KBM-7 (cell line): ENCODE data around the gene B4GALT5.
A peak's percentile ranks its signal among the peaks of the same experiment; 100 is the strongest.
"Not testable (repeated sequence)": the region's sequence is repeated elsewhere in the genome, so short reads cannot be mapped to it uniquely, and the experiment has no call there.

Experiments used
- DNase-seq: peaks from one replicate; pipeline ENCODE4 v3.0.0-alpha.2; 2015
- in situ Hi-C: fragments of 300-500 bp; cut with MboI; formaldehyde crosslinking; loops from 2 replicates; pipeline ENCODE4 v1.14.3; 2020; ENCODE audit warnings: low sequenced_read_pairs, low pct_unique_long_range_greater_than_20kb, mixed read lengths

B4GALT5 gene, protein sequence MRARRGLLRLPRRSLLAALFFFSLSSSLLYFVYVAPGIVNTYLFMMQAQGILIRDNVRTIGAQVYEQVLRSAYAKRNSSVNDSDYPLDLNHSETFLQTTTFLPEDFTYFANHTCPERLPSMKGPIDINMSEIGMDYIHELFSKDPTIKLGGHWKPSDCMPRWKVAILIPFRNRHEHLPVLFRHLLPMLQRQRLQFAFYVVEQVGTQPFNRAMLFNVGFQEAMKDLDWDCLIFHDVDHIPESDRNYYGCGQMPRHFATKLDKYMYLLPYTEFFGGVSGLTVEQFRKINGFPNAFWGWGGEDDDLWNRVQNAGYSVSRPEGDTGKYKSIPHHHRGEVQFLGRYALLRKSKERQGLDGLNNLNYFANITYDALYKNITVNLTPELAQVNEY

DNA sequence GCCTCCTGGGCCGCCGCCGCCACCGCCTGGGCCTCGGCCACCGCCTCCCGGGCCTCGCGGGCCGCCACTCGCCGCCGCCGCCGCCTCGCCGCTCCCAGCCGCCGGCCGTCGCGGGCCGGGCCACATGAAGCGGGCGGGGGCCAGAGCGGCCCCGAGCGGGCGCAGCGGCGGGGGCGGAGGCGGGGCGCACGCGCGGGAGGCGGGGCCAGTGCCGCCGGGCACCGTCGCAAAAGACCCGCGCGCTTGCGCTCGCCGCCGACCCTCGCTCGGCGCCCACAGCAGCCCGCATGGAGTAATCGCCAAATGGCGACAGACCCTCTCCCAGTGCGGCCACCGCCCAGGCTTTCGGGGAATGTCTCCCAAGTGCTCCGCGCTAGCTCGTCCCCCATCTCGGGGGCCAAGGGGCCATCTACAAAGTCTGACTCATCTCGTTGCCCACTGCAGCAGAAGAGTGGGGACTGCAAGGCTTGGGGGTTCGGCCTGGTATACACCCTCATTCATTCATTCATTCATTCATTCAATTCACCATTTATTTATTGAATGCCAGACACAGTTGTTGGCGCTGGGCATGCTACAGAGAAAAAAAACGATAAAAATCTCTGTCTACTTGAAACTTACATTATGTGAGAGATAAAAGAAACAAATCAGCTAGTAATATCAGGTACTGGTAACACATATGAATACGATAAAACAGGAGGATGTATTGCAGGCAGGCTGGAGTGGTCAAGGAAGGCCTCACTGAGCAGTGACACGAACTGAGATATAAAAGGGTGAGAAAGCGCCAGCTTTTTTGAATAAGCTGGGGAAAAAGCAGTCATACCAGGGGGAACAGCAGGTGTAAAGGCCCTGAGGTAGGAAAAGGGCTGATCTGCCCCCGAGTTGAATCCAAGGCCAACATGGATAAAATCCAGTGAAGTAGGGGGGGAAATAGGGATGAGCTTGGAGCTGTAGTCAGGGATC is at the start of gene B4GALT5:
Gene B4GALT5, minus strand, starts transcription at position 126 of the 960 bp plus-strand sequence. CDS start 188 bp downstream, outside the sequence.
- peak; percentile 88 for DNase-seq
- in situ Hi-C loops = no loop called here

DNA sequence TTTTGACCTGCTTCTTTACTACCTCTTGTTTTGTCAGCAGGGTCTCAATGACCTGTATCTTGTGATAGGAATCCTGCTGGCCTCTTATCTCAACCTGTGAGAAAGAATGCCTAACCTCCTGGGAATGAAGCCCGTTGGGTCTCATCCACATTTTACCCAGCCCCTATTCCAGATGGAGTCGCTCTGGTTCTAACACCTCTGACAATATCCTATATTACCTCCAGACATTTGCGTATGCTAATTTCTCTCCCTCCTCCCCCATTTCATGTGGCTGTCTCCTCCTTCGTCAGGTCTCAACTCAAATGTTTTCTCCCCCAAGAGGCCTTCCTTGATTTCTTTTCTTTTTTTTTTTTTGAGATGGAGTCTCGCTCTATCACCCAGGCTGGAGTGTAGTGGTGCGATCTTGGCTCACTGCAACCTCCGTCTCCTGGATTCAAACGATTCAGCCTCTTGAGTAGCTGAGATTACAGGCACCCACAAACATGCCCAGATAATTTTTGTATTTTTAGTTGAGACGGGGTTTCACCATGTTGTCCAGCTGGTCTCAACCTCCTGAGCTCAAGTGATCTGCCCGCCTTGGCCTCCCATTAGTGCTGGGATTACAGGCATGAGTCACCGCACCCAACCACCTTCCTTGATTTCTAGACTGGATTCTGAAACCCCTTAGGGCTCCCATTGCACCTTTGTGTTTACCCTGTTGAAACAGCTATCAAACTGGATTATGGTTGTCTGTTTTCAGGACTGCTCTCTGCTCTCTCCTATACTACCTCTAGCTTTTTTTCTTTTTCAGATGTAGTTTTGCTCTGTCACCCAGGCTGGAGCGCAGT is 49.5 kb upstream of the B4GALT5 start:
- in situ Hi-C loops = no loop called here
- DNase-seq = no peak

DNA sequence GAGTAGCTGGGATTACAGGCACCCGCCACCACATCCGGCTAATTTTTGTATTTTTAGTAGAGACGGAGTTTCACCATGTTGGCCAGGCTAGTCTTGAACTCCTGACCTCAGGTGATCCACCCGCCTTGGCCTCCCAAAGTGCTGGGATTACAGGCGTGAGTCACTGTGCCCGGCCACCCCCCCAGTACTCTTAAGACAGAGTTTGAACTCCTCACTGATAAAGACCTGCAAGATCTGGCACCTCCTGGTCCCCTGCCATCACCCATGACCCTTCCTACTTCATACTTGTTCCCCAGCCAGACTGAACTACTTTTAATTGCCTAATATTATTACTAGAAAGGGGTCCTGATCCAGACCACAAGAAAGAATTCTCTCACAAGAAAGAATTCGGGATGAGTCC is 48.2 kb upstream of the B4GALT5 start:
- in situ Hi-C loops = not testable (repeated sequence)

DNA sequence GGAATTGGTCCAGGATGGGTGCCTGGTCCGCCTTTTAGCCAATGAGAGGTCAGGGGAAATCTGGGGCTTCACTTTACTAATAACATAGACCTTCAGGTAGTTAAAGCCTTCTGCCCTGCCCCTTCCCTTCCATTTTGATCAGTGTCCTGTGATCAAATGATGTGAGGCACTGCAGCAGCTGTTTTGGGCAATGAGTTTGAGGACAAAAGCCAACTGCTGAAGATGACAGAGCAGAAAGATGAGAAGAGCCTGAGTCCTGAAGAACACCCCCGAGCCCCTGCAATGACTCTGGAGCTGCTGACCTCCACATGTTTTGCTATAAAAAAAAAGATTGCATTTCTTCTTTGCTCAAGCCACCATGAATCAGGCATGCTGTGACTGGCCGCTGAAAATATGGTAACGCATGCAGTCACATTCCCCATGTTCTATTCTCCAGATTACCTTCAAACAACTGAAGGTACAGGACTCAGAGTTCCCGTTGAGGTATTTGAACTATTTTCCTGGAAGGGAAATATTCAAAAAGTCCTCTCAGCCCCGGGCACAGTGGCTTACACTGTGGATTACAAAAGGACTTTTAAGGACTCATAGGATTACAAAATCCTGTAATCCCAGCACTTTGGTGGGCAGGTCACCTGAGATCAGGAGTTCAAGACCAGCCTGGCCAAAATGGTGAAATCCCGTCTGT is 45.7 kb upstream of the B4GALT5 start:
- in situ Hi-C loops = no loop called here
- no peak for DNase-seq

More for the DNA sequence above, 48.2 kb upstream of the B4GALT5 start:
- DNase-seq = not testable (repeated sequence)

DNA sequence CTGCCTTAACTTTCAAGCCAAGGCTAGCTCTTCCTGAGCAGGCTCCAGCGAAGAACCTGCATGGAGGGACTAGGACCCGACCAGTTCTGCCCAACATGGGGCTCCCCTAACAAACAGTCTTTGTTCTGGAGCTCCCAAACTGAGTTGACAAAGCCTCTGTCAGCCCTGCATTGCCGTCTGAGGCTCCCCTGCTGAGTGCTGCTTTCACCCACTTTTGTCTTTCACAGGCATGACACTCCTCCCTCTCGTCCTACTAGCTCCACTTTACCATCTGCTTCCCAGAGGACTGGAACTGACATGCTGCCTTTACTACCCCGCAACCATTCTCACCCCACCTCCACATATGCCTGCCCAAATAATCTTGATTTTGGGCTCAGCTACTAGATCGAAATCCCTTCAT is 45.1 kb upstream of the B4GALT5 start:
- in situ Hi-C loops = no loop called here

DNA sequence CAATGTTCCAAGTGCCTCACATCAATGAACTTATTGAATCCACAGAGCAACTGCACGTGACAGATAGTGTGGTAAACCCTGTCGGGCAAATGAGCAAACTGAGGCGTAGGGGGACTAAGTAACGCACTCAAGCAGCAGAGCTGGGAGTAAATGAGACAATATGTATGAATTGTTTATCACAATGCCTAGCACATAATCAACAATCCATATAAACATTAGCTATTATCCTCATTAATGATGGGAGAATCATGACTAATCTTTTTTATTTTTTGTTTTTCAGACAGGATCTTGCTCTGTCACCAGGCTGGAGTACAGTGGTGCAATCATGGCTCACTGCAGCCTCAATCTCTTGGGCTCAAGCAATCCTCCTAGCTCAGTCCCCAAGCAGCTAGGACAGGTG is 43.9 kb upstream of the B4GALT5 start:
- in situ Hi-C loops = no loop called here
- DNase-seq = no peak

More for the DNA sequence above, 45.1 kb upstream of the B4GALT5 start:
- DNase-seq = no peak

DNA sequence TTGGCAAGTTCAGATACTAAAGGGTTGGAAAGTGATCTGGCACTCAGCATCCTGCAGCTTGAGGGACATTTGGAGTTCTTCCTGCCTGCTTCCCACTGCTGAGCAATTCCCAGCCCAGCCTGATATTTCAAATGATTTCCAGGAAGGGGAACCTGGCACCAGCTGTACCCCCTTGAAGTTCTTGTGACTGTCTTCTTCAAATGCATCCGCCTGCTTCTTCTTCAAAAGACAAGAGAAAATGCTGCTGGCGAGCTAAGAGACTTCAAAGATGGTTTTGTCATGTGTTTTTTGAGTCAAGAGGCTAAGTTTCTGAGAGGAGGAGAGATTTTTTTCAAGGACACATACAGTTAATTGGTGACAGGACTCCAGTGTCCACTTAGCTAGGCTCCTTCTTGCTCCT is 42.6 kb upstream of the B4GALT5 start:
- in situ Hi-C loops = no loop called here

DNA sequence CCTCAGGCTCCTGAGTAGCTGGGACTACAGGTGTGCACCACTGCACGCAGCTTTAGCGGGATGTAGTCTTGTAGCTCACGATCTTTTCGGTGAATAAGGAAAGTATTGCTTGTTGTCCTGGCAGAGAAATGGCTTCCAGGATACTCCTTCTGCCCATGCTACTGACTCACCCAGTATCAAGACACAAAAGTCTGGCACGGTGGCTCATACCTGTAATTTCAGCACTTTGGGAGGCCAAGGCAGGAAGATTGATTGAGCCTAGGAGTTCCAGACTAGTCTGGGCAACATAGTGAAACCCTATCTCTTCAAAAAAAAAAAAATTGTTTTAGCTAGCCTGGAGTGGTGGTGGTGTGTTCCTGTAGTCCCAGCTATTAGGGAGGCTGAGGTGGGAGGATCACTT is 40.9 kb upstream of the B4GALT5 start:
- in situ Hi-C loops = no loop called here
- DNase-seq = no peak

More for the DNA sequence above, 42.6 kb upstream of the B4GALT5 start:
- DNase-seq = no peak

DNA sequence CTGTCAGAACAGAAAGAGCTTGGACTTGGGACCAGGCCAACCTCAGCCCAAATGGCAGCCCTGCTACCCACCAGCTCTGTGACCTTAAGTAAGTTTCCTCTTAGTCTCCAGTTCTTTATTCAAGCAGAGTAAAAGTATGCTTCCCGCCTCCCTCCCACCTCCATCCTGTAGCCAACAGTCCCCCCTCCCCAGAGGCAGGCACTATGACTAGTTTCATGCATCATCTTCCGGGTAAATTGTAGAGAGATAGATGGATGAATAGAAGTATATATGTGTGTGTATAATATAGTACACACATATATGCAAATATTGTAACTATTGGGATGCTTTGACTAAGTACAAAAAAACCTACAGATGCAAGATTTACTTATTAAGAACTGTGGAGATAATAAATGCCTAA is 39.5 kb upstream of the B4GALT5 start:
- in situ Hi-C loops = no loop called here
- no peak for DNase-seq

DNA sequence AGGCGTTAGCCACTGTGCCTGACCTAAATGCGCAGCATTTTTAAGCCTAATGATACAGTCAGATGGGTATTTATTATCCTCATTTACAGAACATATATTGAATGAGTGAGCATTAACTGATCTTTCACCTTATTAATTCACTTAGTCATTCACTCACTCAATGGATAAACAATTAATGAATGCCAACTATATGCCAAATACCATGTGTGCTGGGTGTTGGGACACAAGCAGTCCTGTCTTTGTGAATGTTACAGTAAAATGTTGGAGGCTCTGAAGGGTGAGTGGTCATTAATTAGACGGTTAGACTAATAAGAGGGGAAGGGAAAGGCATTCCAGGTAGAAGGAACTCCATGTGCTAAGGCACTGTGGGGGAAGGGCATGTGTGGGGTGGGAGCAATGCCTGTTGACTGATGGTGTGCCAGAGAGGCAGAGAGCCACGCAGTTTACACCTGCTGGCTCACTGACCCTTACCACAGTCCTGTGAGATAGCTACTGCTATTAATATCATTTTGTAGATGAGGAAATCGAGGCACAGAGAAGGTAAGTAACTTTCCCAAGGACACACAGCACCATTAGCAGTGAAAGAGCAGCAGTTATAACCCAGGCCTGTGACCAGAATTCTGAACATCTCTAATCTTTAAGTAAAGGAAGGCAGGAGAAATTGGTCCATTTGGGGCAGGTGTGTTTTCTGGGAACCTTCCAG is 38.7 kb upstream of the B4GALT5 start:
- in situ Hi-C loops = no loop called here
- no peak for DNase-seq

DNA sequence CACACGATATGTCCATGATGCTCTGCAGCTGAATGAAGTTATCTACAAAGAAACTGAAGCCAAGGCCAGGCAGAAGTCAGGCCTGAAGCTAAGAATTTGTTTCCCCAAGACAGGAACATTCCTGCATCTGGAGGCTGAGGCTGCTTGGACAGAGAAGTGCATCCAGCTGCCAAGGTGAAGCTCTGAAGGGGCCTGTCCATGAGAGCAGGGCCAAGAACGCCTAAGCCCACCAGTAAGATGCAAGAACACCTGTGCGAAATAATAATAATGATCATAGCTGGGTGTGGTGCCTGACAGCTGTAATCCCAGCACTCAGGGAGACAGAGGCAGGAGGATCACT is 37.7 kb upstream of the B4GALT5 start:
- DNase-seq = no peak
- in situ Hi-C loops = no loop called here

DNA sequence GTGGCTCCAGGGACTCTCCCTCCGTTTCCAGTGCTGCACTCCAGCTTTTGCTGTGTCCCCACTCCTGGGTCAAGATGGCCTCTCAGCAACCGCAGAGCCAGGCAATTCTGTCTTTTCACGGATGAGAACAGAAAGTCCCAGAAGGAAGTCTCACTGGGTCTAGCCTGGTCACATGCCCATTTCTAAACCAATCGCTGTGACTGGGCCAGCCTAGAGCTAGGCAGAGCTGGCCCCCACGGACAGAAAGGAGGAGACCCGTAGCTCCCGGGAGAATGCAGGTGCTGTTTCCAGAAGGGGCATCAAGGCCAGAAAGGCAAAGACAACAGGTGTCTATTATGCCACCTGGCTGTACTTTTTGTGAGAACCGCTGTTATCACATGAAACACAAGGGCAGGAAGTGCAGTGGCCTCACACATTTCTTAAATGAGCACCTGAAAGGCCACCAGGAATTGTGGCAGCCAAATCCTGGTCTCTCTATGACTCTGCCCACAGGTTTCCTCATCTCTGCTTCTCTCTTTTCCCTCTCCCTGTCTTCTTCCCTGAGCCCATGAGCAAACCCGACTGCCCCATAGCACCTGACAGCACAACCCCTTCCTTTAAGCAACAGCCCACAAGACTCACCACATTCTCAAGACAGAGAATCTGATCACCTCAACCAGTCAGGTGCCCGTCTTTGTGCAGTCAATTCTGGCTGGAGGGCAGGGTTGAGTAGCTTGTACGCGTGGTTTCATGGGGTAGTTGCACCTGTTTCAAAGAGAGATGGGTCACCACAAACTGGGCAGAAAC is 37.1 kb upstream of the B4GALT5 start:
- in situ Hi-C loops = no loop called here
- no peak for DNase-seq

DNA sequence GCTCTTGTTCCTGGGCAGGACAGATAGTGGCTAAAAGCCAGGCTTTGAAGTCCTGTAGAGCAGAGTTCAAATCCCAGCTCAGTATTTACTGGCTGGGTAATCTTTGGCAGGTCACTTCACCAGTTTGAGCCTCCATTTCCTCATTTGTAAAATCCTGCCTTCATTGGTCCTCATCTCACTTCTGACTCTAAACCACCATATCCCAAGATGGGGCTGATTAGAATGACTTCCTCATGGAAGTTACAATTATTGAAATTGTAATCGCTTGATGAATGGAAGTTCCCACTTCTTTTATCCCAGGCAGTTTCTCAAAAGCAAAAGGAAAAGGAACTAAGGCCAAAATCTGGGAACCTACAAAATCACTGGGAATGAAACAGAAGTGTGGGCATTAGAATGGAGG is 35.9 kb upstream of the B4GALT5 start:
- no peak for DNase-seq
- in situ Hi-C loops = no loop called here

DNA sequence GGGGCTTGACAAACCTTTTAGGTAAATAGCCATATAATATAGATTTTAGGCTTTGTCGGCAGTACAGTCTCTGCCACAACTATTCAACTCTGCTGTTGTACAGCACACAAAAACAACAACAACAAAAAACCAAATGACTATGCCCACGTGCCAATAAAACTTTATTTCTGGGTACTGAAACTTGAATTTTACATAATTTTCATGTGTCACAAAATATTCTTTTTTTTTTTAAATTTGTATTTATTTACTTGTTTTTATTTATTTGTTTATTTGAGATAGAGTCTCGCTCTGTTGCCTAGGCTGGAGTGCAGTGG is 34.8 kb upstream of the B4GALT5 start:
- in situ Hi-C loops = no loop called here

DNA sequence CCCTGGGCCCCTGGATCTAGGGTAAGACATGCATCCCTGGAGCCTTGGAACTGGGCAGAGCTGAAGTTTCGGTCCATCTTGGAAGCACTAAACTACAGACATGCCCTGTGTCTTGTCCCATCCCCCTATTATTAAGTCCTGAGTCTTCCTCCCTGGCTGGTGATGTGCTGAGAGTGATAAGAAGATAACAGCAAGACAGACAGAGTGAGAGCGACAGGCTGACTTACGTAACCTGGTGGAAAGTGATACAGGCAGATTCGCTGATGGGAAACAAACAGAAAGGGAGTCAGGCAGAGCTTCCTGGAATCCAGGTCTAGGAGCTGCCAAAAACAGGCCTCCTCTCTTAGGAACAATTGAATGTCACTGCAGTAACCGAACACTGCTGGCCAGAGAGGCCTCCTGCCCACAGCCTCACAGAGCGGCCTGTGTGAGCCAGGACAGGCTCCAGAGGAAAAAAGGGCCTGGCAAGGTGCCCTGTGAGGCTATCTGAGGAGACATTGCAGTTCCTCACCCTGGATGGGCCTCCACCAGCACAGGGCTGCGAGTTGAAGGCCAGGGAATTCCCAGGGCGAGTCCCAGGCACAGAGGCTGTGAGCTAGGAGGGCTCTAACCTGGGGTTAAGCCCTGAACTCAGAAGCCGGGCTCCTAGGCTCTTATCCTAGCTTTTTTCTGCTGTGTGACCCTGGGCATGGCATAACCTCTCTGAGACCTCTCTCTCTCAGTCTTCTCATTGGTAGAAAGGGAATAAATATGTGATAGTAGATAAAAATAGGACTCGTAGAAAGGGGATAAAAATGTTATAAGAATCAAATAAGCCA is 34.2 kb upstream of the B4GALT5 start:
- in situ Hi-C loops = no loop called here
- no peak for DNase-seq

More for the DNA sequence above, 34.8 kb upstream of the B4GALT5 start:
- no peak for DNase-seq

DNA sequence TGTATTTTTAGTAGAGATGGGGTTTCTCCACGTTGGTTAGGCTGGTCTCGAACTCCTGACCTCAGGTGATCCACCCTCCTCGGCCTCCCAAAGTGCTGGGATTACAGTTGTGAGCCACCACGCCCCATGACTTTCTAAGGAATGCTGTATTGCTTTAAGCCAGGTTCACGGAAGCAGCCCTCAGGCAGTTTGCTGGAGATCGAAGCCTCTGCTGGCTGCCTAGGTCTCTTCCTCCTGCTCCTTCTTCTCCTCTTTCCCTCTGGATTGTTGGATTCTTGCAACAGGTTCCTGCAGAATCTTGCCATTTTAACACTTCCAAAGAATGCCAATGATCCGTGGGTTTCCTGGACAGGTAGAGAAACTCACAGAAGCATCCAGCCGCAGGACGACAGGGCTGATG is 29.3 kb upstream of the B4GALT5 start:
- DNase-seq = no peak
- in situ Hi-C loops = no loop called here

DNA sequence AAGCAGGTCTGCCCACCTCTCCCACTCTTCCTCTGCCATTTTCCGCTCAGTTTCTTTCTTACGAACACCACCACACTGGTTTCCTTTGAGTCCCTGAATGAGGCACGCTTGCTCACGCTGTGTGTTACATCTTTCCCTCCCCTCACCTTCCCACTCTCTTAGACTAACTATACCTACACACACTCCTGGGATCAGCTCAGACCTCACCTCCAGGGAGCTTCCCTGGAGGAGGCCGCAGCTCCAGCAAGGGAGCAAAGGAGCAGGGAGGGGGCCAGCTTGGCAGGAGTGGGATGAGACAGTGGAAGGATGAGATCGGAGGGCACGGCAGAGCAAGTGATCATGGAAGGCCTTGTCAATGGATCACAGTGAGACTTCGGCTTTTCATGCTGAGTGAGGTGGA is 28.3 kb upstream of the B4GALT5 start:
- in situ Hi-C loops = no loop called here
- DNase-seq = no peak
